Smooth muscle cell (in vitro differentiated cells): Measurements from ENCODE around the gene STX12. TPM values are rescaled to one million over a fixed set of nuclear protein-coding genes. Genes with fewer than 3 reads are reported as not detected.

Experiments used
- DNase-seq: peaks from one replicate; lab custom pipeline; 2025; ENCODE audit not compliant: unreplicated experiment; lab: John Stamatoyannopoulos, UW
- H2AFZ ChIP-seq: fragments of 200-600 bp; sonication (generic); 2 replicates; pipeline ENCODE4 v1.6.0; 2016; ENCODE audit warnings: antibody characterized with exemption, low read depth, mild to moderate bottlenecking
- H3F3A ChIP-seq: fragments of 200-600 bp; sonication (generic); 2 replicates; pipeline ENCODE4 v1.6.0; 2017; ENCODE audit warnings: antibody characterized with exemption, low read depth
- H3K27ac ChIP-seq: fragments of 200-600 bp; sonication (generic); 2 replicates; pipeline ENCODE4 v1.5.1; 2016; ENCODE audit warnings: low read depth, mild to moderate bottlenecking
- H3K27me3 ChIP-seq: fragments of 200-600 bp; sonication (generic); 2 replicates; pipeline ENCODE4 v1.6.1; 2016; ENCODE audit warnings: low read depth, mild to moderate bottlenecking
- H3K36me3 ChIP-seq: fragments of 200-600 bp; sonication (generic); 2 replicates; pipeline ENCODE4 v1.5.1; 2016; ENCODE audit warnings: low read depth
- H3K4me1 ChIP-seq: fragments of 200-600 bp; sonication (generic); 2 replicates; pipeline ENCODE4 v1.5.1; 2016; ENCODE audit warnings: low read depth
- H3K4me2 ChIP-seq: fragments of 200-600 bp; sonication (generic); 2 replicates; pipeline ENCODE4 v1.6.0; 2016; ENCODE audit warnings: mild to moderate bottlenecking
- H3K4me3 ChIP-seq: fragments of 200-600 bp; sonication (generic); 2 replicates; pipeline ENCODE4 v1.5.1; 2016; ENCODE audit warnings: mild to moderate bottlenecking
- H3K79me2 ChIP-seq: fragments of 200-600 bp; sonication (generic); 2 replicates; pipeline ENCODE4 v1.6.0; 2016; ENCODE audit warnings: low read depth, mild to moderate bottlenecking
- H3K9ac ChIP-seq: fragments of 200-600 bp; sonication (generic); 2 replicates; pipeline ENCODE4 v1.6.0; 2016; ENCODE audit warnings: low read depth
- H3K9me3 ChIP-seq: fragments of 200-600 bp; sonication (generic); replicated peaks from 2 replicates; pipeline ENCODE4 v1.5.1; 2016; ENCODE audit warnings: low read depth
- H4K20me1 ChIP-seq: fragments of 200-600 bp; sonication (generic); 2 replicates; pipeline ENCODE4 v1.6.0; 2016; ENCODE audit warnings: low read depth
- WGBS: methylation state at CpG from one replicate; pipeline ENCODE4 v1.1.7; 2016; ENCODE audit warnings: low lambda C conversion rate; 5-methylcytosine and 5-hydroxymethylcytosine counted together
- polyA plus RNA-seq: library from polyadenylated mRNA; unstranded; fragments of >200 nt; fragmentation: Nextera tagmentation; extraction: Ambion mirVana; gene quantifications from 2 replicates; pipeline ENCODE4 v1.2.1, GENCODE V29; 2016
- total RNA-seq: library from RNA; depleted of rRNA; stranded (reverse); fragments of >200 nt; gene quantifications from 2 replicates; pipeline ENCODE4 v1.2.3, GENCODE V29; 2014
- TF ChIP-seq, protein P1 (sequence below): fragments of 200-600 bp; sonication (generic); IDR thresholded peaks from 2 replicates; pipeline ENCODE4 v1.5.1; 2017; ENCODE audit warnings: borderline replicate concordance, mild to moderate bottlenecking, antibody characterized with exemption; ENCODE audit not compliant: insufficient read depth, poor library complexity, severe bottlenecking

Gene STX12
- total and polyA plus RNA-seq, 2 experiments from 2014 or later, result 20.6 to 50.7 TPM

DNA sequence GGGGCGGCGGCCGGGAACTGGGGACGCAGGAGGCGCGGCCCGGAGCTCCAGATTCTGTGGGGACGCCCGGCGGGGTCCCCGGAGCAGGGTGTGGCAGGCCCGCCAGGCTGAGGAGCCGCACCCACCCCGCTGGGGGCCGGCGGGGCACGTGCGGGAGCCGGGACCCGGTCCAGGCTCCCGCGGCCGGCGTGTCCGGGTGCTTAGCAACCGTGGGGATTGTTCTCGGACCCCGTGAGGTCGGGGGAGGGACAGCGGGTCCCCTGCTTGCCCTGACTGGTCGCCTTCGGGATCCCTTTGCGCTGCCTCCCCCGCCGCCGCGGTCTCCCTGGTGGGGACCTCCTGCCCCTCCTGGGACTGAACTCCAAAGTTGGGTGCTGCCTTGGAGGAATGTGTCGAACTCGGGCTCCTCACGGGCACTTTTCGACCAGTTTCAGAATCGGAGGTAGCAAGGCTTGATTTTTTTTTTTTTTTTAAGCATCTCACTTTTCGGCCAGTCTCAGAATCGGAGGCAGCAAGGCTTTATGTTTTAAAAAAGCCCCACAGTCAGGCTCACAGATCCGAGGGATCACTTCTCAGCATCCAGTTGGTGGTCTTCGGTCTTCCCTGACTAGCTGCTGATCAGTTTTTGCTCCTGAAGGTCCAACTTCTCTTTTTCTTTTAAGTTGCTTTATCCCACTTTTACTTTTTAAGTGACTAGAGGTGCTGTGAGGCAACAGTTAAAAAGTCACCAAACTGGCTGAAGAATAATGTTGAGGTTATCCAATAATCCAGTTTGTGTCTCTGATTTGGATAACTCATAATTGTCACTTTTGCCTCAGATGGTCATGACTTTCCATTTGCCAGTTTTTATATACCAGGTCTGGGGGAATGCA is 46.6 kb upstream of the STX12 start:
- Histone ChIP-seq H3K27me3 (no peaks in the 10 kb centered on the region), H3K27ac (peak overlapping the region; percentile 81), H3K9ac (peak overlapping the region; percentile 91), H3K4me3 (peak overlapping the region; percentile 95), H3K4me1 (peaks cover 17% of the 10 kb centered on the region), H3K79me2 (peaks cover 3% of the 10 kb centered on the region), H3K4me2 (peak overlapping the region; percentile 96), H4K20me1 (no peaks in the 10 kb centered on the region), H2AFZ (peak overlapping the region; percentile 95), H3K9me3 (no peaks in the 10 kb centered on the region), H3K36me3 (no peaks in the 10 kb centered on the region), H3F3A (peaks cover 3% of the 10 kb centered on the region)
- 2% methylated on average over 38 of the region's 46 CpGs for WGBS
- peak; percentile 58 for DNase-seq
- TF ChIP-seq, protein P1, sequence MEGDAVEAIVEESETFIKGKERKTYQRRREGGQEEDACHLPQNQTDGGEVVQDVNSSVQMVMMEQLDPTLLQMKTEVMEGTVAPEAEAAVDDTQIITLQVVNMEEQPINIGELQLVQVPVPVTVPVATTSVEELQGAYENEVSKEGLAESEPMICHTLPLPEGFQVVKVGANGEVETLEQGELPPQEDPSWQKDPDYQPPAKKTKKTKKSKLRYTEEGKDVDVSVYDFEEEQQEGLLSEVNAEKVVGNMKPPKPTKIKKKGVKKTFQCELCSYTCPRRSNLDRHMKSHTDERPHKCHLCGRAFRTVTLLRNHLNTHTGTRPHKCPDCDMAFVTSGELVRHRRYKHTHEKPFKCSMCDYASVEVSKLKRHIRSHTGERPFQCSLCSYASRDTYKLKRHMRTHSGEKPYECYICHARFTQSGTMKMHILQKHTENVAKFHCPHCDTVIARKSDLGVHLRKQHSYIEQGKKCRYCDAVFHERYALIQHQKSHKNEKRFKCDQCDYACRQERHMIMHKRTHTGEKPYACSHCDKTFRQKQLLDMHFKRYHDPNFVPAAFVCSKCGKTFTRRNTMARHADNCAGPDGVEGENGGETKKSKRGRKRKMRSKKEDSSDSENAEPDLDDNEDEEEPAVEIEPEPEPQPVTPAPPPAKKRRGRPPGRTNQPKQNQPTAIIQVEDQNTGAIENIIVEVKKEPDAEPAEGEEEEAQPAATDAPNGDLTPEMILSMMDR, result no peak

DNA sequence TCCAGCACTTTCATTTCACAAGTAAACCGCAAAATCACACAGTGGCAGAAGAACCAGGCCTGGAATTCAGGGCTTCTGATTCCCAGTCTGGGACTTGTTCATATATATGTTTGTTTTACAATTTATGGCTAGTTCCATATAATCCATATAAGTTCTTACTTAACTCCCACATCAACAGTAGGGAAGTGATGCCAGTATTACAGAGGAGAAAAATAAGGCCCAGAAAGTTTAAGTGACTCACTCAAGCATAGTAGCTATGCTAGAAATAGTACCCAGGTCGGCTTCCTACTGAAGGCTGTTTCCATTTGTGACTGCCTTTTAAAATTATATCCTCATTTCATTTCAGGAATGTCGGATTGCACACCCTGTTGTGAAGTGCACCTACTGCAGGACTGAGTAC is 45.9 kb upstream of the STX12 start:
- Histone ChIP-seq H2AFZ (no peak overlapping the region), H3K27me3 (no peaks in the 10 kb centered on the region), H3K9ac (no peak overlapping the region), H3K79me2 (peaks cover 3% of the 10 kb centered on the region), H3K4me2 (peak overlapping the region; percentile 96), H3K4me3 (peak overlapping the region; percentile 95), H3K36me3 (no peaks in the 10 kb centered on the region), H3K9me3 (no peaks in the 10 kb centered on the region), H4K20me1 (no peaks in the 10 kb centered on the region), H3K4me1 (peaks cover 17% of the 10 kb centered on the region), H3K27ac (peak overlapping the region; percentile 81), H3F3A (peaks cover 3% of the 10 kb centered on the region)
- TF ChIP-seq, protein P1, result no peak
- WGBS, result 77% methylated on average over 3 of the region's 3 CpGs
- no peak for DNase-seq

DNA sequence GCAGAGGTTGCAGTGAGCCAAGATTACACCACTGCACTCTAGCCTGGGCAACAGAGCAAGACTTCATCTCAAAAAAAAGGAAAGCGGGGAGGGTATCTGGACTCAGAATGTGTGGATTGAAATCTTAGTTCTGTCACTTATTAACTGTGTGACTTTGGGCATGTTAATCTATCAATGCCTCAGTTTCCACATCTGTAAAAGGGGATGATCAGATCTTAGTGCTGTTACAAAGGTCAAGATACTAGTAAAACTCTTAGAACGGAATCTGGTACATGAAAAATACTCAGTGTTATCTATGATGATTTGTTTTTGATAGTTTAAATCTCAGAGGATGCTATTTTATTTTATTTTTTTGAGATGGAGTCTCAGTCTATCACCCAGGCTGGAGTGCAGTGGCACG is 36.8 kb upstream of the STX12 start:
- Histone ChIP-seq H3K4me1 (no peaks in the 10 kb centered on the region), H3K4me2 (no peak overlapping the region), H3K4me3 (no peak overlapping the region), H3K27me3 (no peaks in the 10 kb centered on the region), H2AFZ (no peak overlapping the region), H3K36me3 (no peaks in the 10 kb centered on the region), H3K27ac (no peak overlapping the region), H4K20me1 (no peaks in the 10 kb centered on the region), H3K79me2 (no peaks in the 10 kb centered on the region), H3K9ac (no peak overlapping the region), H3F3A (no peaks in the 10 kb centered on the region), H3K9me3 (no peaks in the 10 kb centered on the region)
- TF ChIP-seq, protein P1, result no peak
- no peak for DNase-seq
- 97% methylated on average over 3 of the region's 3 CpGs for WGBS
